HuH-7 (cell line): ENCODE measurements around the gene RELN.

Source experiments
- DNase-seq: peaks from one replicate; pipeline ENCODE4 v3.0.0; 2011; ENCODE audit warnings: low spot score

Gene RELN

GRCh38 chr7:103989785-103990767 lies 618 bp upstream of the RELN start:
- peak; percentile 60 for DNase-seq

GRCh38 chr7:103988468-103989199 lies 824 bp downstream of the RELN start:
- peak; percentile 20 for DNase-seq

- DNase-seq: no peak
These were observed 2.0 kb downstream of the RELN start for GRCh38 chr7:103987451-103987850.

GRCh38 chr7:103985565-103986126 lies 3.8 kb downstream of the RELN start:
- no peak for DNase-seq

- DNase-seq: no peak
These were observed 5.4 kb downstream of the RELN start for GRCh38 chr7:103984050-103984449.

DNA sequence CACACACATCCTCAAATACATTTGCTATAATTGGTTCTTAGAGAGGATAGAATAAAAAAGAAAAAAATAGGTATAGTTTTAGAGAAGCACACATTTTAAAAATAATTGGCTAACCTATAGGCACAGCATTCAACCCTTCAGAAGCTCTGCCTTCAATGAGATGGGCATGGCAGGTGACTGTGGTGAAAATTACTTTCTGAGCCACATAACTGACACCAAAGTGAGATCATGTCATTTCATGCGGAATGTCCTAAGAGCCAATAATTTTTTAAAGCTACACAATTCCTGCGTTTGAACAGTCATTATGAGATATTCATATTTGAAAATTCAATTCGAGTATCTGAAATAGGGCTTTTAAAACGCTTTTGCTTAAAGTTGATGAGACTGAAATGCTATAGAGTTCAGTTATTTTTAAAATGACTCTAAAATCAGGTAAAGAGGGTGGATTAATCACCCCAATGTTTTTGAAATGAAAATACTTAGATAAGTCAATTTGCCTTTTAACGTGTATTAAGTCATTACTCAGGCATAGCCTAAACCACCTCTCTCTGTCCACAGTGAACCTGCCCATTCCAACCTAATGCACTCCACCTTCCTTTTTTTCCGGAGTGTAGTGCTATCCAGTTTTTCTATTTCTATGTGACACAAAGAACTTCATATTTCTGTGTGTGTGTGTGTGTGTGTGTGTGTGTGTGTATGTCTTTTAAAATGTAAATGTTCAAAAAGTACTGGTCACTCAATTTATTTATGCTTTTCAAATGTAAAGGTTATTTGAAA lies 6.1 kb downstream of the RELN start:
- DNase-seq: no peak

DNA sequence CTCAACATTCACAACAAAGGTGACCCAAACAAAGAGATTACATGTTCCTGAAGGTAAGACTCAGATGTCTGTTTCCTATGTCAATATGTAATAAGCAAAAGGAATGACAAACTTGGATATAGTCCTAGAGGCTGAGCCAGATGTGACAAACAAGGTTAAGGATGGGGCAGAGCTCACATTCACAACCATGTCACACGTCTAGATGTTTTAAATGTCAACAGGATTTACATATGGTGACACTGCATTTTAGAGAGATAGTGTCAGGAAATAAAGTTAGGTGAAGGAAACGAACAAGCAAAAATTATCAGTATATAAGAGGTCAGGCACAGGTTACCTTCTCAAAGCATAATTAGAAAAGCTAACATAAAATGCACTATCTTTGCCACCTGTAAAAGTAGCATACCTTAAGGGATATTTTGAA lies 8.4 kb downstream of the RELN start:
- no peak for DNase-seq

- no peak for DNase-seq
These were observed 16.6 kb downstream of the RELN start for GRCh38 chr7:103972779-103973434.

GRCh38 chr7:103967401-103967800 lies 22.1 kb downstream of the RELN start:
- DNase-seq: no peak

DNA sequence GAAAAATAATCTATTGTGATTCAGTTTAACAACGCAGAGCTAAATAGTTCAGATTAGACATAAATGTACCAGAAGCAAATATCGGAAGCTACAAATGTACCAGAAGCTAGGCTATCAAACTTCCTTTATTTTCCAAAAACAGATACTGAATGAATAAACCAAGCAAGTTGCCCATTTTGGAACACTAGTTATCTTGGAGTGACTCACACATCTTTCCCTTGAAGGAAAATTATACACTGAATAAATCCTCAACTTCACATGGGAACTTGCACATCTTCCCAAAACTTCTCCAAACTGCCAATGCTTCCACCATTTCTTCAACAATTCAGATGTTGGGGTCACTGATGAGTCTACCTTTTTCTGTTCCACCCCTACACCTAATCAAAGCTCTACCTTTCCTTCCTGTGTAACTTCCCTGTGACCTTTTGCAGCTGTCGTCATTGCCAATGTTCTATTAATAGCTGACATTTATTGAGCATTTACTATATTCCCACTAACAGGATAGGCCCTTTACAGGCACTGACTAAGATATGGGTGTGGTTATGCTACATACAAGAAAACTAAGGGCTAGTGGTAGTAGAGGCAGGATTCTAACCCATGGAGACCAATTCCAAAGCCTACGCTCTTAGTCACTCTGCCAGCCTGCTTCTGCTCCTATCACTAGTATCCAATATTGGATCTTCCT lies 22.7 kb downstream of the RELN start:
- no peak for DNase-seq

DNA sequence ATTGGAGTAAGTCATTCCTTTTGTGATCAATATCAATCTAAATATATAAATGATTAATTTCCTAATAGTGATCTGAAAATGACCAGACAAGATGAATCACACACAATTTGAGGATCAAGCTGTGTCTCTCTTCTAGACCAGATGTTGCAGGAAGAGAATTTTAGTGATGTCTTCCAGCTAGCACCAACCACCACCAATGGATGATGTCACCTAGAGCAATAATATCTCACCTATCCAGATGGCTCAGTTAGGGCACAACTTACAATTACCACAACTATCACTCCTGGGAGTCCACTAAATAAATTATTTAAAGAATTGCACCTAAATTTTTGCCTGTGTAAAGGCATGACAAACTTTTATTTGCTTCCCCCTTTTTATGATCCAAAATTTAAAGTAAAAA lies 25.2 kb downstream of the RELN start:
- DNase-seq: no peak

GRCh38 chr7:103962070-103962469 lies 27.4 kb downstream of the RELN start:
- no peak for DNase-seq

- no peak for DNase-seq
These were observed 31.1 kb downstream of the RELN start for GRCh38 chr7:103958284-103958818.

- DNase-seq: no peak
These were observed 33.5 kb downstream of the RELN start for GRCh38 chr7:103955985-103956384.

GRCh38 chr7:103952408-103952807 lies 37.0 kb downstream of the RELN start:
- DNase-seq: no peak

DNA sequence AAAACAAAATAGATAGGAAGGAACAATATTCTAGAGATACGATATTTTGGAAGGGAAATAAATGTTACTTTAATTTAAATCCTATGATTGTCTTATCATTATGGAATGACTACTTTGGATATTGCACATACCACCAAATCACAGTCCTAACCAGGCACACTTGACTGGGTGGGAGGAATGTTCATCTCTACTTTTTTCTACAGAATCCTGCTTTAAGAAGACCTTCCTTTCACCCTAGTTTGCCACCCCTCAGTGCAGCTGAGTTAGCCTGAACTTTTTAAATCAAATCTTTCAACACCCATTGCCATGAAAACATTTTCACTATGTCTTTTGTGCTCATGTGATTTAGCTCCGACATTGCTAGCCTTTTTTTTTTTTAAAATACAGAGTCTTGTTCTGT lies 38.1 kb downstream of the RELN start:
- DNase-seq: no peak

- no peak for DNase-seq
These were observed 40.1 kb downstream of the RELN start for GRCh38 chr7:103949374-103949773.

GRCh38 chr7:103947026-103947655 lies 42.3 kb downstream of the RELN start:
- DNase-seq: no peak

DNA sequence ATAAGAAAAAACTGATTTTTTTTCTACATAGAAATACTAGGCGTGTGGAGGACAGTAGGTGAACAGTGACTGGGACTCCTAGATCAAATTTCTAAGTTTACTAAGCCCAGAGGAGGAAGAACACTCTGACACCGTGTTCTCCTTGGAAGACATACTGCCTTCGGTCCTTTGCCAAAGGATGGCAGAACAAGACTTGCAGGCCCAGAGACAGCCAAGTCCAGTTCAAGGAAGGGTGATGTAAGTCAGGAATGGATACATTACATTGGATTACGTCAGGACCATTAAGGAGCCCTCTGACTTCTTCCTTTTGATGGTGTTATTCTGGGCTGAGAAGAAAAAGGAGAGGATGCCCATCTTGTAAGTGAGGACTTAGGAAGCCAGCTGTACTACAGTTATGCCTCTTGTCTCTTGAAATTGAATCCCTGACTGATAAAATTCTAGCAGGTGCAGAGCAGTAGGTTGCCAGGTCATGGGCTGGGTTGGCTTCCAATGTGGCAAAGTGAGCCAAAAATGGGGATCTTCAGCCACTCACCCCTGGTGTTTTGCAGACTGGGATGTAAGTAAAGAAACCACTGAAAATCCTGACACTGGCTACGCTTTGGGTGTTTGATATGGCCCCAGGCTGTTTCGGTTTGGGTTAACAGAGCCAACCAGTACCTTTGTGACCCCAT lies 45.1 kb downstream of the RELN start:
- no peak for DNase-seq

DNA sequence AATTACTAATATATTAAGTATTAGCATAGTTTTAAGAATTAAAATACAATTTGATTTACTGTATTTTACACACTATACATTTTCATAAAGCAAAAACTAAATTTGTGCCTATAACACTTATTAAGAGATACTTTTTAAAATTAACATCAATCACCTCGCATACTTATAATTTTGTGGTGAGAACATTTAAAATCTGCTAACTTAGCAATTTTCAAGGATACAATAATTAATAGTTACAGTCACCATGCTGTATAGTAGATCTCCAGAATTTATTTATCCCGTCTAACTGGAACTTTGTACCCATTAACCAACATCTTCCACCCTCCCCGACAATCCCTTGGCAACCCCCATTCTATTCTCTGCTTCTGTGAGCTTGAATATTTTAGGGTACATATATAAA lies 47.5 kb downstream of the RELN start:
- DNase-seq: no peak
